WTC11 (cell line): ENCODE measurements around the gene WNT3A. TPM values are rescaled to one million over a fixed set of nuclear protein-coding genes. Genes with fewer than 3 reads are reported as not detected.

Source experiments
- ATAC-seq: fragments of 200-7000 bp; cut with Tn5 transposase; 2 replicates; pipeline ENCODE4 v1.10.0; 2021; ENCODE audit warnings: mild to moderate bottlenecking, moderate library complexity
- CTCF ChIA-PET: fragments of 300-600 bp; sonication (Branson Sonifier 250); formaldehyde crosslinking; loops from one replicate; lab custom pipeline; 2021; ENCODE audit warnings: antibody characterized with exemption; lab: Charles Lee
- POLR2A ChIA-PET: fragments of 350-600 bp; sonication (Branson Sonifier 250); formaldehyde crosslinking; loops from one replicate; lab custom pipeline; 2021; ENCODE audit warnings: antibody characterized with exemption; lab: Charles Lee
- DNase-seq: peaks from one replicate; pipeline ENCODE4 v3.0.0; 2021; ENCODE audit warnings: low spot score
- H3K27ac Mint-ChIP-seq: 2 replicates; pipeline ENCODE4 v1.8.0; 2021; ENCODE audit warnings: mixed read lengths
- H3K27me3 Mint-ChIP-seq: 2 replicates; pipeline ENCODE4 v1.8.0; 2021; ENCODE audit warnings: low read depth, mild to moderate bottlenecking, moderate library complexity, mixed read lengths
- H3K36me3 Mint-ChIP-seq: 2 replicates; pipeline ENCODE4 v1.8.0; 2021; ENCODE audit warnings: mixed read lengths
- H3K4me1 Mint-ChIP-seq: 2 replicates; pipeline ENCODE4 v1.8.0; 2022; ENCODE audit warnings: mixed read lengths
- H3K4me3 Mint-ChIP-seq: 2 replicates; pipeline ENCODE4 v1.8.0; 2021; ENCODE audit warnings: mild to moderate bottlenecking, moderate library complexity, mixed read lengths
- H3K9me3 Mint-ChIP-seq: 2 replicates; pipeline ENCODE4 v1.8.0; 2021; ENCODE audit warnings: mixed read lengths
- ATF2 ChIP-seq: sonication (generic); formaldehyde crosslinking; IDR thresholded peaks from 2 replicates; pipeline ENCODE4 v1.8.1; 2022; ENCODE audit warnings: low read depth, missing genetic modification reagents, borderline replicate concordance
- CDX4 ChIP-seq: fragments of 250-450 bp; sonication (Bioruptor Pico); IDR thresholded peaks from 2 replicates; pipeline ENCODE4 v1.9.0; 2021; ENCODE audit warnings: moderate library complexity, mild to moderate bottlenecking, inconsistent platforms, borderline replicate concordance
- CREM ChIP-seq: sonication (generic); formaldehyde crosslinking; IDR thresholded peaks from 2 replicates; pipeline ENCODE4 v1.8.1; 2022; ENCODE audit warnings: mild to moderate bottlenecking, missing genetic modification reagents, moderate library complexity
- E2F1 ChIP-seq: sonication (generic); formaldehyde crosslinking; IDR thresholded peaks from 2 replicates; pipeline ENCODE4 v1.8.0; 2022; ENCODE audit warnings: mild to moderate bottlenecking, missing genetic modification reagents
- FOXK1 ChIP-seq: sonication (generic); formaldehyde crosslinking; IDR thresholded peaks from 2 replicates; pipeline ENCODE4 v1.8.0; 2022; ENCODE audit warnings: mild to moderate bottlenecking, moderate library complexity, missing genetic modification reagents
- PRDM15 ChIP-seq: sonication (generic); formaldehyde crosslinking; IDR thresholded peaks from 2 replicates; pipeline ENCODE4 v1.8.0; 2022; ENCODE audit warnings: missing genetic modification reagents
- TCF7 ChIP-seq: sonication (generic); formaldehyde crosslinking; IDR thresholded peaks from 2 replicates; pipeline ENCODE4 v1.8.0; 2022; ENCODE audit warnings: mild to moderate bottlenecking, low read depth, missing genetic modification reagents, moderate library complexity
- TEAD1 ChIP-seq: sonication (generic); formaldehyde crosslinking; IDR thresholded peaks from 2 replicates; pipeline ENCODE4 v1.8.0; 2022; ENCODE audit warnings: mild to moderate bottlenecking, missing genetic modification reagents
- ZNF138 ChIP-seq: sonication (generic); formaldehyde crosslinking; conservative IDR thresholded peaks from 2 replicates; pipeline ENCODE4 v1.8.1; 2022; ENCODE audit warnings: mild to moderate bottlenecking, moderate library complexity, missing genetic modification reagents
- ZNF423 ChIP-seq: fragments of 250-450 bp; sonication (Bioruptor Pico); IDR thresholded peaks from 2 replicates; pipeline ENCODE4 v2.1.2; 2022; ENCODE audit warnings: mild to moderate bottlenecking, moderate library complexity
- ZNF512 ChIP-seq: sonication (generic); formaldehyde crosslinking; IDR thresholded peaks from 2 replicates; pipeline ENCODE4 v1.8.1; 2022; ENCODE audit warnings: missing genetic modification reagents, borderline replicate concordance
- total RNA-seq: library from RNA; stranded (reverse); gene quantifications from 3 replicates; pipeline ENCODE4 v1.2.3, GENCODE V29; 2021

WNT3A gene
- total RNA-seq, 1 experiment from 2014 or later: 0.17 TPM

- TF ChIP-seq E2F1 (CRISPR knock-in tag) (no peak), ZNF138 (CRISPR knock-in tag) (no peak)
Observed at GRCh38 chr1:228045405-228045804, 38.6 kb downstream of the WNT3A start (continued).

GRCh38 chr1:228045871-228046270 lies 39.1 kb downstream of the WNT3A start:
- Mint-ChIP-seq H3K27ac (no peak overlapping the region), H3K36me3 (no peaks in the 10 kb centered on the region), H3K27me3 (peaks cover 53% of the 10 kb centered on the region), H3K4me3 (no peak overlapping the region), H3K9me3 (peaks cover 8% of the 10 kb centered on the region), H3K4me1 (peaks cover 13% of the 10 kb centered on the region; the same call in 1 of the 2 replicates)
- POLR2A ChIA-PET: no interaction called here
- DNase-seq (no peak), ATAC-seq (peak; percentile 72)
- CTCF ChIA-PET: no interaction called here
- TF ChIP-seq PRDM15 (CRISPR knock-in tag) (no peak), TEAD1 (CRISPR knock-in tag) (no peak), FOXK1 (CRISPR knock-in tag) (no peak), CDX4 (no peak), ZNF423 (CRISPR knock-in tag) (no peak)

- H3K27ac Mint-ChIP-seq: no peak overlapping the region
- H3K4me3 Mint-ChIP-seq: no peak overlapping the region
- ChIA-PET POLR2A (no interaction called here), CTCF (no interaction called here)
- H3K9me3 Mint-ChIP-seq: peaks cover 8% of the 10 kb centered on the region
- TF ChIP-seq TCF7 (CRISPR knock-in tag): peak; percentile 59; the same call in 1 of the 2 replicates
- TF ChIP-seq ZNF512 (CRISPR knock-in tag): no peak
- peaks cover 61% of the 10 kb centered on the region for H3K27me3 Mint-ChIP-seq
- no peak for DNase-seq
- peaks cover 13% of the 10 kb centered on the region; the same call in 1 of the 2 replicates for H3K4me1 Mint-ChIP-seq
- no peaks in the 10 kb centered on the region for H3K36me3 Mint-ChIP-seq
- no peak for ATAC-seq
Observed at GRCh38 chr1:228046421-228047182, 39.8 kb downstream of the WNT3A start.

GRCh38 chr1:228047183-228047466 lies 40.3 kb downstream of the WNT3A start:
- H3K27ac Mint-ChIP-seq: no peak overlapping the region
- H3K27me3 Mint-ChIP-seq: peaks cover 66% of the 10 kb centered on the region
- no peak overlapping the region for H3K4me3 Mint-ChIP-seq
- ChIA-PET CTCF (no interaction called here), POLR2A (no interaction called here)
- no peak for TF ChIP-seq ATF2 (CRISPR knock-in tag)
- TF ChIP-seq CREM (CRISPR knock-in tag): no peak
- no peak for TF ChIP-seq TCF7 (CRISPR knock-in tag)
- H3K36me3 Mint-ChIP-seq: no peaks in the 10 kb centered on the region
- peaks cover 13% of the 10 kb centered on the region; the same call in 1 of the 2 replicates for H3K4me1 Mint-ChIP-seq
- peaks cover 8% of the 10 kb centered on the region for H3K9me3 Mint-ChIP-seq
- ATAC-seq: no peak
- DNase-seq: no peak
